Neutrophil (primary cell): ENCODE data around the gene DPH6.

Source experiments
- H3K27ac ChIP-seq: fragments of 200-600 bp; sonication (generic); 2 replicates; pipeline ENCODE4 v1.5.1; 2016; ENCODE audit warnings: mild to moderate bottlenecking, moderate library complexity
- H3K27me3 ChIP-seq: fragments of 200-600 bp; sonication (generic); 2 replicates; pipeline ENCODE4 v1.6.0; 2016; ENCODE audit warnings: mild to moderate bottlenecking
- H3K36me3 ChIP-seq: fragments of 200-600 bp; sonication (generic); 2 replicates; pipeline ENCODE4 v1.5.1; 2017
- H3K4me1 ChIP-seq, 2 experiments: fragments of 200-600 bp in 1 of 2; sonication (generic) in 1 of 2; 1 replicate in 1 of 2; 2 replicates in 1 of 2; pipeline versions ENCODE4 v1.5.1 to v1.6.1; 2013 to 2016; ENCODE audit warnings: low read depth in 1 of 2, low read length in 1 of 2, mild to moderate bottlenecking in 1 of 2, moderate library complexity in 1 of 2; ENCODE audit not compliant: control insufficient read depth in 1 of 2, insufficient read depth in 1 of 2
- H3K4me3 ChIP-seq, 2 experiments: fragments of 200-600 bp in 1 of 2; sonication (generic) in 1 of 2; 1 replicate in 1 of 2; 2 replicates in 1 of 2; pipeline ENCODE4 v1.5.1; 2013 to 2016; ENCODE audit warnings: low read depth in 1 of 2, low read length in 1 of 2, mild to moderate bottlenecking in 1 of 2, moderate library complexity in 1 of 2
- H3K9me3 ChIP-seq: fragments of 200-600 bp; sonication (generic); 2 replicates; pipeline ENCODE4 v1.5.1; 2016
- CTCF ChIP-seq: fragments of 200-600 bp; sonication (generic); IDR thresholded peaks from 2 replicates; pipeline ENCODE4 v1.5.1; 2016; ENCODE audit warnings: antibody characterized with exemption

Gene DPH6

DNA sequence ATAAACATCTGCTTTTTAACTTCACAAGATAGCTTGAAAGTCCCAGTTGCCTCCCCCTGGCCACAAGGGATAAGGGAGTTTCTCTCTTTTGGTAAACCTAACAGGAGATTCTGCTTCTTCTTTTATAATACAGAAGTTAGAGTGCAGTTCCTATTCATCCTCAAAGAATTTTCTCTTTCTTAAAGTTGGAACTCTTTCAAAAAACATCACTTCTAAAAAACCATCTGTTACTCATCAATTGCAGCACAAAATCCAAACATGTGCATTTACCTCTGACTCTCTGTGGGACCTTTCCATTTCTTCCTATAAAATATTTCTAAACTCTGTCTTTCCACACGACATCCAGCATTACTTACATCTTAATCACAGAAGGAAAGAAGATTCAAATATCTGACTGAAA, 5.1 kb downstream of the DPH6 start:
- no peaks in the 10 kb centered on the region for H3K27me3 ChIP-seq
- H3K27ac ChIP-seq, result no peak overlapping the region
- H3K36me3 ChIP-seq, result no peaks in the 10 kb centered on the region
- no peaks in the 10 kb centered on the region for H3K9me3 ChIP-seq
- H3K4me1 ChIP-seq, result peaks cover 4 to 5% of the 10 kb centered on the region in 2 experiments
- TF ChIP-seq CTCF, result no peak
- H3K4me3 ChIP-seq, result no peak overlapping the region

GRCh38 chr15:35540021-35540420, 5.9 kb downstream of the DPH6 start:
- no peak overlapping the region for H3K27ac ChIP-seq
- no peaks in the 10 kb centered on the region for H3K27me3 ChIP-seq
- H3K9me3 ChIP-seq, result no peaks in the 10 kb centered on the region
- H3K4me1 ChIP-seq, result peaks cover 0 to 1% of the 10 kb centered on the region in 2 experiments
- no peak overlapping the region for H3K4me3 ChIP-seq
- no peak for TF ChIP-seq CTCF
- no peaks in the 10 kb centered on the region for H3K36me3 ChIP-seq

- Histone ChIP-seq H3K9me3 (no peaks in the 10 kb centered on the region), H3K27ac (no peak overlapping the region), H3K36me3 (no peaks in the 10 kb centered on the region), H3K27me3 (no peaks in the 10 kb centered on the region), H3K4me3 (no peak overlapping the region), H3K4me1 (no peaks in the 10 kb centered on the region)
- TF ChIP-seq CTCF, result no peak
These were observed 10.5 kb downstream of the DPH6 start for GRCh38 chr15:35535365-35535916.

- no peak overlapping the region for H3K4me3 ChIP-seq
- no peaks in the 10 kb centered on the region for H3K36me3 ChIP-seq
- H3K9me3 ChIP-seq, result no peaks in the 10 kb centered on the region
- H3K4me1 ChIP-seq, result no peaks in the 10 kb centered on the region
- H3K27me3 ChIP-seq, result no peaks in the 10 kb centered on the region
- H3K27ac ChIP-seq, result no peak overlapping the region
- TF ChIP-seq CTCF, result no peak
These were observed 12.5 kb downstream of the DPH6 start for GRCh38 chr15:35533130-35534110.

DNA sequence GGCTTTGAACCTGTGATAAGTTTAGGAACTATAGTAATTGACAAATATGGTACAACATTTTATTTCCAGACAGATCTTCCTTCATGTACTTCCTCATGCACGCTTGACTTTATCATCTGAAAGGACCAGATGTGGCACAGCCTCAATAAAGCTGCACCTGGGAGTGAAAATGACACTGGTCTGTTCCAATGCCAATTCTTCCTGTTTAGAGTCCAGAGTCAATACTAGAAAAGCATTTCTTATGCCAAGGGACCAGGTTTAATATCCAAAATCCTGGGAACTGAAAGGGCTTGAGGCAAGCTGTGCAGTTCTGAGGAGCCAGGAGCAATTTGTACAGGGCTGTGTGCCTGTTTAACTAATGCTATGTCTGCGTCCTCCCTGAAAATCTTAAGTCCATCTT, 15.3 kb downstream of the DPH6 start:
- no peaks in the 10 kb centered on the region for H3K27me3 ChIP-seq
- H3K36me3 ChIP-seq, result no peaks in the 10 kb centered on the region
- H3K4me3 ChIP-seq, result no peak overlapping the region
- H3K9me3 ChIP-seq, result no peaks in the 10 kb centered on the region
- H3K4me1 ChIP-seq, result no peaks in the 10 kb centered on the region
- no peak overlapping the region for H3K27ac ChIP-seq
- no peak for TF ChIP-seq CTCF
